ENCODE data around the gene GLIPR1L2. TPM values are rescaled to one million over a fixed set of nuclear protein-coding genes. Genes with fewer than 3 reads are reported as not detected.

GLIPR1L2 gene
- total and polyA plus RNA-seq, 7 donors, result 0.04 to 1.5 (median 0.58) TPM; not detected in 1

DNA sequence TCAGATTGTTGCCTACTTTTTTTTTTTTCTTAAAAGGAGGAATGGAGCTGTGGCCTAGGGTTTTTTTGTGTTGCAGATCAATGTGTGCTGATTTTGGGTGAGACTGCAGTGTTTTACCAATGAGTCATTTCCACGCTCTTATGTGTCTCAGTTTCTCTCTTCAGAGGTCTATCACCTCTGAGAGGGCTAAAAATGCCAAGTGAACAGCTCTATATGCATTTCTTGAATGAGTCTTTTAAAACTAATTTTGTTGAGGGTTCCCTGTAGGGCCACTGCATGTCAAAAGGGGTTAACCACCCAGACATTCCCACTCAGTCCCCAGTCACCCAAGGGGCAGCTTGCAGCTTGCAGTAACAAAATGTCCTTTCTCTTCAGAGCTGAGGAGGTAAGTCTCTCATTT lies 24.3 kb upstream of the GLIPR1L2 start:
- 96 to 98% (median 96%) methylated on average over 1 of the region's 1 CpG for WGBS, 3 donors
- Histone ChIP-seq H3K36me3 (ENCODE audit: insufficient read depth in 1 of 2, low read depth in 1 of 2) (no peaks in the 10 kb centered on the region), H3K9me3 (no peaks in the 10 kb centered on the region), H3K27me3 (ENCODE audit: insufficient read depth in 3 of 3, low read length in 2 of 3) (no peaks in the 10 kb centered on the region), H3K27ac (no peak overlapping the region), H3K4me3 (no peak overlapping the region), H3K4me1 (peaks cover 9% of the 10 kb centered on the region)
- intact Hi-C loops (cut with DNase I), result no loop called here
- DNase-seq (no peak), ATAC-seq (no peak)
- no peak for TF ChIP-seq CTCF (IDR thresholded peaks at IDR 0.05)

- no peak overlapping the region for H3K27ac ChIP-seq
- H3K4me1 ChIP-seq, result no peaks in the 10 kb centered on the region
- no peak for TF ChIP-seq CTCF (IDR thresholded peaks at IDR 0.05)
- WGBS, 3 donors, result 86 to 98% (median 91%) methylated on average over 2 of the region's 2 CpGs
- intact Hi-C loops (cut with DNase I), result no loop called here
- DNase-seq, result no peak
- no peaks in the 10 kb centered on the region for H3K36me3 ChIP-seq (ENCODE audit: insufficient read depth in 1 of 2, low read depth in 1 of 2)
- H3K27me3 ChIP-seq (ENCODE audit: insufficient read depth in 3 of 3, low read length in 2 of 3), result no peaks in the 10 kb centered on the region
- no peak for ATAC-seq
- H3K9me3 ChIP-seq, result no peaks in the 10 kb centered on the region
- no peak overlapping the region for H3K4me3 ChIP-seq
Measured at GRCh38 chr12:75374971-75375370, 15.9 kb upstream of the GLIPR1L2 start.

DNA sequence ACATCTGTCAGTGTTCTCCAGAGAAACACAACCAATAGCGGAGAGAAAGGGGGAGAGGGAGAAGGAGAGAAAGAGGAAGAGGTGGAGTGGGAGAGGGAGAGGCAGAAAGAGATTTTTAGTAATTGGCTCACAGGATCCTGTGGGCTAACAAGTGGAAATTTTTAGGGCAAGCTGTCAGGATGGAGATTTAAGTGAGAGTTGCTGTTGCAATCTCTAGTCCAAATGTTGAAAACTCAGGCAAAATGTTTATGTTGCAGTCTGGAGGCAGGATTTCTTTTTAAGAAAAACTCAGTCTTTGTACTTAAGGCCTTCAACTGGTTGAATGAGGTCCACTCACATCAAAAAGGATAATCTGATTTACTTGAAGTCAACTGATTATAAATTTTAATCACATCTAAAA lies 12.5 kb upstream of the GLIPR1L2 start:
- H3K36me3 ChIP-seq (ENCODE audit: insufficient read depth in 1 of 2, low read depth in 1 of 2), result no peaks in the 10 kb centered on the region
- 89 to 93% (median 92%) methylated on average over 1 of the region's 1 CpG for WGBS, 3 donors
- H3K4me3 ChIP-seq, result no peak overlapping the region
- H3K27ac ChIP-seq, result no peak overlapping the region
- DNase-seq, result no peak
- no peaks in the 10 kb centered on the region for H3K4me1 ChIP-seq
- intact Hi-C loops (cut with DNase I), result no loop called here
- TF ChIP-seq CTCF (IDR thresholded peaks at IDR 0.05), result no peak
- ATAC-seq, result no peak
- no peaks in the 10 kb centered on the region for H3K27me3 ChIP-seq (ENCODE audit: insufficient read depth in 3 of 3, low read length in 2 of 3)
- H3K9me3 ChIP-seq, result no peaks in the 10 kb centered on the region

- TF ChIP-seq CTCF (IDR thresholded peaks at IDR 0.05), result no peak
- ATAC-seq (peak; percentile 57 to 78 (median 68)), DNase-seq (no peak)
- H3K27me3 ChIP-seq (ENCODE audit: insufficient read depth in 3 of 3, low read length in 2 of 3), result no peaks in the 10 kb centered on the region
- H3K27ac ChIP-seq, result peak overlapping the region; percentile 94
- peaks cover 0 to 4% of the 10 kb centered on the region in 2 donors for H3K36me3 ChIP-seq (ENCODE audit: insufficient read depth in 1 of 2, low read depth in 1 of 2)
- intact Hi-C loops (cut with DNase I), result loop anchor here in 1 of 2 donors (2.0 kb wide), 1 partner anchor 54 kb away; the partner anchor contains the start of gene GLIPR1L1
- H3K4me3 ChIP-seq, result peak overlapping the region; percentile 83
- peaks cover 20% of the 10 kb centered on the region for H3K4me1 ChIP-seq
- WGBS, 3 donors, result 77 to 88% (median 84%) methylated on average over 1 of the region's 1 CpG
- peaks cover 8% of the 10 kb centered on the region for H3K9me3 ChIP-seq
Measured at GRCh38 chr12:75389061-75389460, 1.8 kb upstream of the GLIPR1L2 start.

GRCh38 chr12:75389706-75390105 lies 1.2 kb upstream of the GLIPR1L2 start:
- H3K27me3 ChIP-seq (ENCODE audit: insufficient read depth in 3 of 3, low read length in 2 of 3), result no peaks in the 10 kb centered on the region
- no peak for ATAC-seq
- intact Hi-C loops (cut with DNase I), result loop anchor here in 1 of 2 donors (2.0 kb wide), 2 partner anchors 55 to 121 kb away; partner anchors contain the start of genes GLIPR1L1 and KRR1
- H3K36me3 ChIP-seq (ENCODE audit: insufficient read depth in 1 of 2, low read depth in 1 of 2), result peaks cover 0 to 4% of the 10 kb centered on the region in 2 donors
- H3K4me3 ChIP-seq, result peak overlapping the region; percentile 83
- DNase-seq, result no peak
- H3K4me1 ChIP-seq, result peaks cover 20% of the 10 kb centered on the region
- WGBS, 3 donors, result 12 to 41% (median 15%) methylated on average over 1 of the region's 1 CpG
- H3K9me3 ChIP-seq, result peaks cover 8% of the 10 kb centered on the region
- TF ChIP-seq CTCF (IDR thresholded peaks at IDR 0.05), result no peak
- peak overlapping the region; percentile 94 for H3K27ac ChIP-seq
